T-cell (primary cell): Measurements from ENCODE around the gene TXNDC8. TPM values are rescaled to one million over a fixed set of nuclear protein-coding genes. Genes with fewer than 3 reads are reported as not detected.

Experiments used
- ATAC-seq, 4 experiments: fragments of 200-7000 bp in 3 of 4; fragments of 150-1000 bp in 1 of 4; cut with Tn5 transposase; replicated peaks in 1 of 4; 1 replicate in 3 of 4; 2 replicates in 1 of 4; pipeline ENCODE4 v1.10.0; 2021; ENCODE audit warnings: moderate library complexity in 3 of 4, mild to moderate bottlenecking in 2 of 4, moderate number of reproducible peaks in 1 of 4
- CTCF ChIA-PET, 2 donors: fragments of 300-600 bp; sonication (Branson Sonifier 250); formaldehyde crosslinking; loops; one replicate each; lab custom pipeline; 2022; ENCODE audit warnings: antibody characterized with exemption in 2 of 2; lab: Charles Lee
- POLR2A ChIA-PET, 2 donors: fragments of 300-600 bp; sonication (Branson Sonifier 250); formaldehyde crosslinking; loops; one replicate each; lab custom pipeline; 2022; ENCODE audit warnings: antibody characterized with exemption in 2 of 2; lab: Charles Lee
- DNase-seq, 35 experiments: peaks; one replicate each; pipeline versions ENCODE4 v3.0.0 to v3.0.0-alpha.2; 2013 to 2023
- H3K27ac ChIP-seq: one replicate; pipeline ENCODE4 v1.5.1; 2013; ENCODE audit warnings: low read length
- H3K27me3 ChIP-seq, 2 experiments: replicated peaks in 1 of 2; 1 replicate in 1 of 2; 2 replicates in 1 of 2; pipeline versions ENCODE4 v1.6.1 to v1.7.0; 2013; ENCODE audit warnings: low read length in 1 of 2, mixed read lengths in 1 of 2; ENCODE audit not compliant: control insufficient read depth in 2 of 2, insufficient read depth in 2 of 2; ENCODE audit errors: extremely low read depth in 1 of 2
- H3K36me3 ChIP-seq, 2 donors: 1 replicate in 1 of 2; 2 replicates in 1 of 2; pipeline versions ENCODE4 v1.6.1 to v1.7.0; 2013; ENCODE audit warnings: low read length in 1 of 2; ENCODE audit not compliant: control insufficient read depth in 2 of 2, insufficient read depth in 1 of 2; ENCODE audit errors: extremely low read depth in 1 of 2
- H3K4me1 ChIP-seq, 2 experiments: 1 replicate in 1 of 2; 2 replicates in 1 of 2; pipeline versions ENCODE4 v1.6.1 to v1.7.0; 2013; ENCODE audit warnings: low read length in 2 of 2, mixed read lengths in 1 of 2; ENCODE audit not compliant: insufficient read depth in 2 of 2, control insufficient read depth in 1 of 2; ENCODE audit errors: extremely low read depth in 1 of 2
- H3K4me3 ChIP-seq, 2 donors: 1 replicate in 1 of 2; 2 replicates in 1 of 2; pipeline versions ENCODE4 v1.5.1 to v1.7.0; 2013; ENCODE audit warnings: mild to moderate bottlenecking in 2 of 2, low read length in 1 of 2, moderate library complexity in 1 of 2; ENCODE audit not compliant: control insufficient read depth in 1 of 2; ENCODE audit errors: extremely low read depth in 1 of 2
- H3K9me3 ChIP-seq: 2 replicates; pipeline ENCODE4 v1.7.0; 2013
- H3K27ac Mint-ChIP-seq, 2 donors: one replicate each; pipeline ENCODE4 v1.8.0; 2020 to 2021; ENCODE audit warnings: mild to moderate bottlenecking in 2 of 2, mixed read lengths in 2 of 2
- H3K27me3 Mint-ChIP-seq, 2 donors: one replicate each; pipeline ENCODE4 v1.8.0; 2021 to 2022; ENCODE audit warnings: mixed read lengths in 2 of 2
- H3K36me3 Mint-ChIP-seq: one replicate; pipeline ENCODE4 v1.8.0; 2021; ENCODE audit warnings: mixed read lengths
- H3K4me1 Mint-ChIP-seq, 3 donors: one replicate each; pipeline ENCODE4 v1.8.0; 2020 to 2022; ENCODE audit warnings: mixed read lengths in 3 of 3, mild to moderate bottlenecking in 1 of 3
- H3K4me3 Mint-ChIP-seq, 3 donors: one replicate each; pipeline ENCODE4 v1.8.0; 2020 to 2022; ENCODE audit warnings: mild to moderate bottlenecking in 3 of 3, mixed read lengths in 3 of 3, moderate library complexity in 3 of 3
- H3K9me3 Mint-ChIP-seq, 3 donors: one replicate each; pipeline ENCODE4 v1.8.0; 2020 to 2022; ENCODE audit warnings: mixed read lengths in 3 of 3
- WGBS: methylation state at CpG from one replicate; pipeline ENCODE4 v1.1.5; 2013; ENCODE audit warnings: missing lambda C conversion rate; ENCODE audit not compliant: insufficient coverage; 5-methylcytosine and 5-hydroxymethylcytosine counted together
- total RNA-seq, 35 experiments: library from RNA in 6 of 35; stranded (reverse) in 6 of 35; fragments of 120-200 nt in 1 of 35; gene quantifications; one replicate each; pipeline versions ENCODE4 v1.2.1 to v1.2.4 and lab custom pipeline; 2013 to 2026

TXNDC8 gene
- total RNA-seq, 5 donors from 2014 or later (not counting 1 experiment from before 2014, with no cell fraction given): not detected

DNA sequence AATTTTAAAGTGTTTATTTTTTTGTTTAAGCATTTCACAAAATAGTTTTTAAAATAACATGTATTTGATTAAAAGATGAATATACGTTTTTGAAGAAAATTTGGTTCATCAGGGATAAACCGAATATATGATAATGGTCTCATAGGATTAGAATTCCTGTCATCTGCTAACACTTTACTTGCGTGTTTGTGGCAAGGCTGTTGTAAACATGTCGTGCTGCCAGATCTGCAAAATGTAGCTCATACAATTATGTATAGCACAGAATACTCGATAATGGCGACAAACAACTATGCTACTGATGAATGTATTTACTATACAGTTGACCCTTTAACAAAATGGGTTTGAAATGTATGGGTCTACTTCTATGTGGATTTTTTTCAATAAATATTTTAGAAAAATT lies 7.2 kb upstream of the TXNDC8 start:
- no peaks in the 10 kb centered on the region for H3K36me3 Mint-ChIP-seq
- no CpG with 5 or more reads among the region's 6 CpGs for WGBS
- H3K27ac ChIP-seq: no peak overlapping the region
- H3K4me1 Mint-ChIP-seq: no peaks in the 10 kb centered on the region
- H3K9me3 Mint-ChIP-seq: no peaks in the 10 kb centered on the region
- H3K27ac Mint-ChIP-seq: no peak overlapping the region
- H3K9me3 ChIP-seq: no peaks in the 10 kb centered on the region
- H3K36me3 ChIP-seq: no peaks in the 10 kb centered on the region
- POLR2A ChIA-PET: no interaction called here
- H3K4me3 ChIP-seq: no peak overlapping the region
- peaks cover 3 to 4% of the 10 kb centered on the region in 2 donors for H3K27me3 Mint-ChIP-seq
- ATAC-seq (no peak), DNase-seq (no peak)
- CTCF ChIA-PET: no interaction called here
- no peak overlapping the region for H3K4me3 Mint-ChIP-seq
- no peaks in the 10 kb centered on the region for H3K4me1 ChIP-seq
- H3K27me3 ChIP-seq: peaks cover 0 to 3% of the 10 kb centered on the region in 2 experiments

DNA sequence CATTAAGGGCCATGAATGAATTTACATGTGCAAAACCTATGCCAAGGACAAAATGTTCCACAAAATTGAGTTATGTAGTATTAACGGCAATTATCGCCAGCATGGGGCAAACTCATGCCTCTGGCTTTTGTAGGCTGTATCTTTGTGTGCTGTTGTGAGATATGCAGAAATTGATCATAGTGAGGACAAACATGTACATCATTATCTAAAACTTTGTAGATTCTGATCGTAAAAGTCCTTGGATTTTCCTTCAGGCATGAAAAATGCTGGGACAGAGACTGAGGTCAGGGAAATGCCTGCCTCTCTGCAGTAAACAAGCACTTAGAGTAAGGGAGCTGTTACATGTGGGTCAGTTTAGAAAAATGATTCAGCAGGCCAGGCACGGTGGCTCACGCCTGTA lies 5.9 kb upstream of the TXNDC8 start:
- CTCF ChIA-PET: no interaction called here
- no peaks in the 10 kb centered on the region for H3K36me3 ChIP-seq
- no peak overlapping the region for H3K4me3 ChIP-seq
- DNase-seq: no peak
- H3K27ac Mint-ChIP-seq: no peak overlapping the region
- H3K36me3 Mint-ChIP-seq: no peaks in the 10 kb centered on the region
- POLR2A ChIA-PET: no interaction called here
- H3K4me1 ChIP-seq: no peaks in the 10 kb centered on the region
- H3K27me3 ChIP-seq: peaks cover 0 to 3% of the 10 kb centered on the region in 2 experiments
- H3K9me3 Mint-ChIP-seq: no peaks in the 10 kb centered on the region
- no peak overlapping the region for H3K27ac ChIP-seq
- ATAC-seq: no peak
- WGBS: 100% methylated on average over 2 of the region's 5 CpGs
- H3K4me3 Mint-ChIP-seq: no peak overlapping the region
- H3K9me3 ChIP-seq: no peaks in the 10 kb centered on the region
- peaks cover 3 to 4% of the 10 kb centered on the region in 2 donors for H3K27me3 Mint-ChIP-seq
- H3K4me1 Mint-ChIP-seq: no peaks in the 10 kb centered on the region

DNA sequence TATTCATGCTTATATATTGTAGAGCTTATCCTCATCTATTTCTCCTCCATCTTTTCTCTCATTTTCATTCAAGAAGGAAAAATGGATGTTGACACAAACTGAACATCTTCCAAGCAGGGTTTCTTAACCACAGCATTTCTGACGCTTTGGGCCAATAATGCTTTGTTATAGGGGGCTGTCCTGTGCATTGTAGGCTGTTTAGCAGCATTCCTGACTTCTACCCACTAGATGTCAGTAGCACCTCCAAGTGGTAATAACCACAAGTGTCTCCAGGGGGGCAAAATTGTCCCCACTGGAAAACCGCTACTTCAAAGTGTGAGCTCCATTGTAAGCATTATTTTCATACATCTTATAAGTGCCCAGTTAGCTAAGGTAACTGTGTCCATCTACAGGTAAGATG lies 2.6 kb upstream of the TXNDC8 start:
- H3K4me1 Mint-ChIP-seq: no peaks in the 10 kb centered on the region
- H3K27me3 ChIP-seq: peaks cover 0 to 3% of the 10 kb centered on the region in 2 experiments
- H3K27ac Mint-ChIP-seq: no peak overlapping the region
- ChIA-PET POLR2A (no interaction called here), CTCF (no interaction called here)
- H3K36me3 Mint-ChIP-seq: no peaks in the 10 kb centered on the region
- H3K9me3 ChIP-seq: no peaks in the 10 kb centered on the region
- no peaks in the 10 kb centered on the region for H3K9me3 Mint-ChIP-seq
- ATAC-seq: no peak
- no peak for DNase-seq
- no peak overlapping the region for H3K4me3 Mint-ChIP-seq
- no peak overlapping the region for H3K4me3 ChIP-seq
- no peaks in the 10 kb centered on the region for H3K4me1 ChIP-seq
- no peak overlapping the region for H3K27ac ChIP-seq
- no CpG with 5 or more reads among the region's 2 CpGs for WGBS
- no peaks in the 10 kb centered on the region for H3K36me3 ChIP-seq
- peaks cover 6 to 10% of the 10 kb centered on the region in 2 donors for H3K27me3 Mint-ChIP-seq

DNA sequence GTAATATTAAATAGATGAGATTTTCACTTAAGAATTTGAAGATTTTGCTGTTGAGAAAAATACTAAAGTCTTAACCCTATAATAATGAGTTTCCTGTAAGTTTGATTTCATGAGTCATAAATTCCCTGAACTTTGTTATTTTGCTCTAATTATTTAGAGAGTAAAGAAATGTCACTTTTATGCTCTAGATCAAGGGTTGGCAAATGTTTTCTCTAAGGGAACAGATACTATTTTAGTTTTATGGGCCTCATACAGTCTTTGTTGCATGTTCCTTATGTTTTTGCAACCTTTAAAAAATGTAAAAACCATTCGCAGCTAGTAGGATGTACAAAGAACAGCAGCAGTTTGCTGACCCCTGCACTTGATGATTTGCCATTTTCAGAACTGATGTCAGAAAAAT lies 480 bp upstream of the TXNDC8 start:
- H3K4me1 Mint-ChIP-seq: peaks cover 0 to 2% (median 0%) of the 10 kb centered on the region in 3 donors
- no peaks in the 10 kb centered on the region for H3K9me3 ChIP-seq
- H3K27ac ChIP-seq: no peak overlapping the region
- H3K27me3 Mint-ChIP-seq: peaks cover 7 to 10% of the 10 kb centered on the region in 2 donors
- DNase-seq: no peak
- no peak overlapping the region for H3K4me3 ChIP-seq
- no peak overlapping the region for H3K27ac Mint-ChIP-seq
- no peaks in the 10 kb centered on the region for H3K9me3 Mint-ChIP-seq
- no peak for ATAC-seq
- no peaks in the 10 kb centered on the region for H3K4me1 ChIP-seq
- H3K36me3 Mint-ChIP-seq: no peaks in the 10 kb centered on the region
- CTCF ChIA-PET: no interaction called here
- POLR2A ChIA-PET: no interaction called here
- H3K4me3 Mint-ChIP-seq: no peak overlapping the region
- H3K27me3 ChIP-seq: peaks cover 0 to 3% of the 10 kb centered on the region in 2 experiments
- no CpG with 5 or more reads among the region's 1 CpG for WGBS
- no peaks in the 10 kb centered on the region for H3K36me3 ChIP-seq

DNA sequence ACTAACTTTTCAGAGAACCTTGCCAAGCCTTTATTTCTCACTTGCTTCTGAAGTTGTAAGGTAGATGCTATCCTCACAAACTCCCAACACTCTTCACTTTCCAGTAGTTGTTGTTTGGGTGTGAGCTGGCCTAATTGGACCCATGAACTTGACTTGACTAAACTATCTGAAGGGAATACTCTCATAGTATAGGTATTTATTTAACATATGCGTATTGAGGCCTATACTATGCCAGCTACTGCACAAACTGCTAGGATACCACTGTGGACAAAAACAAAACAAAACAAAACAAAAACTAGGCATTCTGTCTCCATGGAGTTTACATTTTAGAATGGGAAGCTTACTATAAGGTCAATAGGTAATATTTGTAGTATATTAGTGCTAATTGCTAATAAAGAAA lies 1.3 kb downstream of the TXNDC8 start:
- H3K9me3 ChIP-seq: no peaks in the 10 kb centered on the region
- no peak overlapping the region for H3K27ac ChIP-seq
- Mint-ChIP-seq H3K27ac (no peak overlapping the region), H3K9me3 (no peaks in the 10 kb centered on the region), H3K36me3 (no peaks in the 10 kb centered on the region), H3K27me3 (peaks cover 7 to 8% of the 10 kb centered on the region in 2 donors), H3K4me3 (no peak overlapping the region), H3K4me1 (peaks cover 0 to 2% (median 0%) of the 10 kb centered on the region in 3 donors)
- no peak overlapping the region for H3K4me3 ChIP-seq
- no peak for ATAC-seq
- ChIA-PET CTCF (no interaction called here), POLR2A (no interaction called here)
- H3K4me1 ChIP-seq: no peaks in the 10 kb centered on the region
- WGBS: no CpG with 5 or more reads among the region's 1 CpG
- no peak for DNase-seq
- H3K27me3 ChIP-seq: no peaks in the 10 kb centered on the region
- no peaks in the 10 kb centered on the region for H3K36me3 ChIP-seq

DNA sequence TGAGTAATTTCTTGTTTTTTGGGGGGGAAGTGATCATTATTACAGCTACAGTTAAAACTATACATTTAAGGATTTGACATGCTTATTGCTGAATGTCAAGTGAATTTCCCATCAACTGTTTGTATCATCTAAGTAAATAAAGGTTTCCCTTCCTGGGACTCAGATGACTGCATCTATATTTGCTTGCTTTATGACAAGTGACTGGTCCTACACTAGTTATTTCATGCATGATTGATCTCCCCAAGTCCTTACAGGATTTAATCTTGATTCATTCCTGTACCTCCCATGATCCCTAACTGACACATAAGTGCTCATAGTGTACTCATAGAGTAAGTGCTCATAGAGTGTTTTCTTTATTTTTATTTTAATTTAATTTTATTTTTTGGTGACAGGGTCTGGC lies 2.8 kb downstream of the TXNDC8 start:
- Histone ChIP-seq H3K4me1 (no peaks in the 10 kb centered on the region), H3K36me3 (no peaks in the 10 kb centered on the region), H3K9me3 (no peaks in the 10 kb centered on the region), H3K27ac (no peak overlapping the region), H3K27me3 (no peaks in the 10 kb centered on the region), H3K4me3 (no peak overlapping the region)
- DNase-seq: no peak
- peaks cover 0 to 2% (median 0%) of the 10 kb centered on the region in 3 donors for H3K4me1 Mint-ChIP-seq
- H3K27me3 Mint-ChIP-seq: peaks cover 5 to 6% of the 10 kb centered on the region in 2 donors
- no peak for ATAC-seq
- ChIA-PET POLR2A (no interaction called here), CTCF (interaction anchor here in 1 of 2 donors (0.6 kb wide), 1 partner anchor 1115 kb away, joined by 3 read pairs; no protein-coding TSS in a partner anchor)
- no peak overlapping the region for H3K27ac Mint-ChIP-seq
- no peaks in the 10 kb centered on the region for H3K9me3 Mint-ChIP-seq
- H3K36me3 Mint-ChIP-seq: no peaks in the 10 kb centered on the region
- no peak overlapping the region for H3K4me3 Mint-ChIP-seq

DNA sequence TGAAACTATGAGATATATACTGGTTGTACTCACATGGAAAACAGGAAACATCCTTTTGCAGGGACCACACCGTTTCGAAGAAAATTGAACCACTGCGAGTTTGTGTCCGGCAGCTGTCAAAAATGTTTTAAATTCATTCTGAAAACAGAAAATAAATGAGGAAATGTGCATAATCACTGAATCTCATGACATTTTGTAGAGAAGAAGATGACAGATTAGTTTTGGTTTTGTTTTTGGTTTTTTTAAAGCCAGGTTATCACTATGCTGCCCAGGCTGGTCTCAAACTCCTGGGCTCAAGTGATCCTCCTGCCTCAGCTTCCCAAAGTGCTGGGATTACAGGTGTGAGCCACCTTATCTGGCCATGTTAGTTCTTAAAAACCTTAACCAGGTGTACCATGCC lies 3.5 kb downstream of the TXNDC8 start:
- Histone ChIP-seq H3K4me1 (no peaks in the 10 kb centered on the region), H3K27me3 (no peaks in the 10 kb centered on the region), H3K9me3 (no peaks in the 10 kb centered on the region), H3K4me3 (no peak overlapping the region), H3K36me3 (no peaks in the 10 kb centered on the region), H3K27ac (no peak overlapping the region)
- ATAC-seq (no peak), DNase-seq (no peak)
- Mint-ChIP-seq H3K27me3 (peaks cover 5 to 6% of the 10 kb centered on the region in 2 donors), H3K9me3 (no peaks in the 10 kb centered on the region), H3K36me3 (no peaks in the 10 kb centered on the region), H3K27ac (no peak overlapping the region), H3K4me1 (peaks cover 0 to 2% (median 0%) of the 10 kb centered on the region in 3 donors), H3K4me3 (no peak overlapping the region)
- no CpG with 5 or more reads among the region's 4 CpGs for WGBS
- ChIA-PET POLR2A (interaction anchor here in 1 of 2 donors (0.6 kb wide), 1 partner anchor 57 kb away, joined by 4 read pairs; no protein-coding TSS in a partner anchor), CTCF (no interaction called here)
